Activated CD8-positive, alpha-beta memory T cell treated with anti-CD3 and anti-CD28 coated beads, Interleukin-2, amount 10 ng/mL, durations not matched to agents 7 days and 5 days (primary cell): ENCODE data around the gene DPP4. TPM values are rescaled to one million over a fixed set of nuclear protein-coding genes. Genes with fewer than 3 reads are reported as not detected.

Experiments
- ATAC-seq: fragments of 150-1000 bp; cut with Tn5 transposase; one replicate; pipeline ENCODE4 v1.10.0; 2021; ENCODE audit warnings: moderate library complexity
- CTCF ChIA-PET: fragments of 350-600 bp; sonication (Branson Sonifier 250); formaldehyde crosslinking; loops from one replicate; lab custom pipeline; 2021; ENCODE audit warnings: antibody characterized with exemption; lab: Charles Lee
- DNase-seq: peaks from one replicate; pipeline ENCODE4 v3.0.0-alpha.2; 2020
- H3K27ac Mint-ChIP-seq: one replicate; pipeline ENCODE4 v1.8.0; 2021; ENCODE audit warnings: mild to moderate bottlenecking, mixed read lengths
- H3K27me3 Mint-ChIP-seq: one replicate; pipeline ENCODE4 v1.8.0; 2021; ENCODE audit warnings: mixed read lengths
- H3K36me3 Mint-ChIP-seq: one replicate; pipeline ENCODE4 v1.8.0; 2021; ENCODE audit warnings: mild to moderate bottlenecking, mixed read lengths
- H3K4me1 Mint-ChIP-seq: one replicate; pipeline ENCODE4 v1.8.0; 2021; ENCODE audit warnings: mixed read lengths
- H3K4me3 Mint-ChIP-seq: one replicate; pipeline ENCODE4 v1.8.0; 2021; ENCODE audit warnings: mild to moderate bottlenecking, moderate library complexity, mixed read lengths
- H3K9me3 Mint-ChIP-seq: one replicate; pipeline ENCODE4 v1.8.0; 2022; ENCODE audit warnings: low read depth, mixed read lengths
- total RNA-seq, 2 experiments: library from RNA; stranded (reverse); gene quantifications; one replicate each; pipeline ENCODE4 v1.2.3, GENCODE V29; 2021

The DPP4 gene
- total RNA-seq, 2 experiments from 2014 or later = 106 to 115 TPM

GRCh38 chr2:162037886-162038285, 36.1 kb downstream of the DPP4 start:
- ATAC-seq (no peak), DNase-seq (no peak)
- H3K4me3 Mint-ChIP-seq = no peak overlapping the region
- H3K9me3 Mint-ChIP-seq = no peaks in the 10 kb centered on the region
- CTCF ChIA-PET = no interaction called here
- H3K27me3 Mint-ChIP-seq = no peaks in the 10 kb centered on the region
- no peak overlapping the region for H3K27ac Mint-ChIP-seq
- H3K4me1 Mint-ChIP-seq = peaks cover 10% of the 10 kb centered on the region
- peaks cover 79% of the 10 kb centered on the region for H3K36me3 Mint-ChIP-seq

- no peak for ATAC-seq
- Mint-ChIP-seq H3K4me3 (no peak overlapping the region), H3K9me3 (no peaks in the 10 kb centered on the region), H3K27ac (no peak overlapping the region), H3K36me3 (peaks cover 80% of the 10 kb centered on the region), H3K27me3 (no peaks in the 10 kb centered on the region), H3K4me1 (peaks cover 10% of the 10 kb centered on the region)
- CTCF ChIA-PET = interaction anchor here (1.1 kb wide), 1 partner anchor 17 kb away, joined by 3 read pairs; no protein-coding TSS in a partner anchor
- no peak for DNase-seq
Observed at GRCh38 chr2:162037028-162037795, 36.8 kb downstream of the DPP4 start.

- Mint-ChIP-seq H3K36me3 (peaks cover 81% of the 10 kb centered on the region), H3K27ac (no peak overlapping the region), H3K4me3 (no peak overlapping the region), H3K9me3 (no peaks in the 10 kb centered on the region), H3K27me3 (no peaks in the 10 kb centered on the region), H3K4me1 (peaks cover 10% of the 10 kb centered on the region)
- CTCF ChIA-PET = interaction anchor here (1.4 kb wide), 1 partner anchor 14 kb away, joined by 3 read pairs; no protein-coding TSS in a partner anchor
- DNase-seq = no peak
- ATAC-seq = no peak
Observed at GRCh38 chr2:162035981-162036380, 38.0 kb downstream of the DPP4 start.

DNA sequence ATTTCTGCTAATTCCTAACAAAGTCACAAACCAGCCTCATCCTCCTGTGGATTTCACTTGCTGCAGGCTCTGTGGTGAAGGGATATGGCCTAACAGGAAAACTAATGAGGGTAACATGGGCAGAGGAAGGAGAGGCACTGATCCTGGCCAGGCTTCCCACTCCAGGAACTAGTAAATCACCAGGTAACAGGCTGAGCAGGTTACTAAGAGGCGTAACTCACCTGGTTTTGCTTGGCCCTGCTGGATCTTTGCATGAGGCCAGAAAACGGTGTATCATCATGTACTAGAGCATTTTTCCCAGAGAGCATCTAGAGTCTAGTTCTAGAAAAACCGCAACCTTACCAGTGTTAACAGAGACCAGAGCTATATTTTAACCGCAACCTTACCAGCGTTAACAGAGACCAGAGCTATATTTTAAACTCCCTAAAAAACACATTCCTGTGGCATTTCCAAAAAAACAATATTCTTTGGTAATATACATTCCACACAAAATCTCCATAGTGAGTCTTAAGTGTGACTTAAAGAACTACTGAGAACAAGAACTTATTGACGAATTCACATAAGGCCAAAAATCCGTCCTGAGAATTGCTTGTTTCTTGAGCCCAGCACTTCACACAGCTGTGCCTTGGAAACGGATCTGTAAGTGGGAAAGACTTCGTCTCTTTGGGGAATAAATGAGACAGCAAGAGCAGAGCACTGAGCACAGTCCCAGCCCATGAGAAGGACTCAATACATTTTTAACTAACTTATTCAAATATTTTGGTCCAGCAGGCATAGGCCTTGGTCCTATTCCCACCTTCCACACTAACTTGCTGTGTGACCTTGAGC, 43.4 kb downstream of the DPP4 start:
- no peak overlapping the region for H3K27ac Mint-ChIP-seq

DNA sequence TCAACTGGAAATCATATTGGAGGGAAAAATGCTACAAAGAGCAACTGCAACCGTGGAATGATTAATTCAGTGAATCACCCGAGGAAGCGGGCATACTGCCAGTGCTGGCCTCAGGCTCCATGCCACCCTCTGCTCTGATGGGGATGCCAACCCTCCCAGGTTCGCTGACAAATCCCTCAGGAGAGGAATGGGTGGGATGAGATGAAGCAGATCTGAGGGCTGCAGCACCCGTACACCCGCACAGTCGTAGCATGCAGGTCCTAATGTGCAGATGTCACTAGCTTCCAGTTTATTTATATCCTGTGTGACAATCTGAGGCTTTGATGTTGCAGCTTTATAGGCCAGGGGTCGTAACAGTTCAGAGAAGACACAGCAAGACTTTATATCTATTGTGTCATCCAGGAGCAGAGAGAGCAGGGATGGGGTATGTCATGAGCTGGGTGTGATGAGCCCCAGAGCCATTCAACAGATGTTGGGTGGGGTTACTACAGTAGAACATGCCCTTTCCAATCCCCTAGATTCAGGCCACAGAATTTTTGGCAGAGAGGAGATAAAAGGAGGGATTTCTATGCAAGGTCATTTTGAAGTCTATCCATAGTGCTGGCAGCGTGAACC, 44.6 kb downstream of the DPP4 start:
- CTCF ChIA-PET = interaction anchor here (0.9 kb wide), 1 partner anchor 272 kb away, joined by 3 read pairs; no protein-coding TSS in a partner anchor
- Mint-ChIP-seq H3K27me3 (no peaks in the 10 kb centered on the region), H3K4me3 (no peak overlapping the region), H3K36me3 (peaks cover 85% of the 10 kb centered on the region), H3K4me1 (peaks cover 15% of the 10 kb centered on the region), H3K27ac (no peak overlapping the region), H3K9me3 (no peaks in the 10 kb centered on the region)
- no peak for ATAC-seq
- no peak for DNase-seq

More for the DNA sequence above, 43.4 kb downstream of the DPP4 start:
- H3K4me3 Mint-ChIP-seq = no peak overlapping the region
- no peak for ATAC-seq
- H3K9me3 Mint-ChIP-seq = no peaks in the 10 kb centered on the region
- CTCF ChIA-PET = no interaction called here
- H3K4me1 Mint-ChIP-seq = peaks cover 8% of the 10 kb centered on the region
- H3K36me3 Mint-ChIP-seq = peaks cover 86% of the 10 kb centered on the region
- no peaks in the 10 kb centered on the region for H3K27me3 Mint-ChIP-seq
- no peak for DNase-seq

DNA sequence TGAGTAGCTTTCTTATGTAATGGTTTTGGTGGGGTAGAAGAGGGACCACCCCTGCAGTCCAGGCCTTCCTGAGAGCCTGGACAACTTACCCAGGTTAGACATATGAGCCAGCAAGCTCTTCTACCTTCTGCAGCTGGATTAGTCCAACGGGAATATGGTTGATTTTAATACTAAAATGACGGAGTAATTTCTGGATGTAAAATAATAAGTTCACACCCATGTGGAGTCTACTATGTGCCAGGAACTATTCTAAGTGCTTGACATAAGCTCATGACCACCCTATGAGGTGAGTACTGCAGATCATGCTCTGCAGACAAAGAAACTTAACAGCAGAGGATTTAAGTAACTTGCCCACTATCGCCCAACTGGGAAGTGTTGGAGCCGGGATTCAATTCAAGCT, 45.5 kb downstream of the DPP4 start:
- DNase-seq (no peak), ATAC-seq (no peak)
- CTCF ChIA-PET = interaction anchor here (0.9 kb wide), 1 partner anchor 273 kb away, joined by 3 read pairs; no protein-coding TSS in a partner anchor
- peaks cover 16% of the 10 kb centered on the region for H3K4me1 Mint-ChIP-seq
- H3K27me3 Mint-ChIP-seq = no peaks in the 10 kb centered on the region
- no peaks in the 10 kb centered on the region for H3K9me3 Mint-ChIP-seq
- H3K4me3 Mint-ChIP-seq = no peak overlapping the region
- peaks cover 86% of the 10 kb centered on the region for H3K36me3 Mint-ChIP-seq
- no peak overlapping the region for H3K27ac Mint-ChIP-seq

DNA sequence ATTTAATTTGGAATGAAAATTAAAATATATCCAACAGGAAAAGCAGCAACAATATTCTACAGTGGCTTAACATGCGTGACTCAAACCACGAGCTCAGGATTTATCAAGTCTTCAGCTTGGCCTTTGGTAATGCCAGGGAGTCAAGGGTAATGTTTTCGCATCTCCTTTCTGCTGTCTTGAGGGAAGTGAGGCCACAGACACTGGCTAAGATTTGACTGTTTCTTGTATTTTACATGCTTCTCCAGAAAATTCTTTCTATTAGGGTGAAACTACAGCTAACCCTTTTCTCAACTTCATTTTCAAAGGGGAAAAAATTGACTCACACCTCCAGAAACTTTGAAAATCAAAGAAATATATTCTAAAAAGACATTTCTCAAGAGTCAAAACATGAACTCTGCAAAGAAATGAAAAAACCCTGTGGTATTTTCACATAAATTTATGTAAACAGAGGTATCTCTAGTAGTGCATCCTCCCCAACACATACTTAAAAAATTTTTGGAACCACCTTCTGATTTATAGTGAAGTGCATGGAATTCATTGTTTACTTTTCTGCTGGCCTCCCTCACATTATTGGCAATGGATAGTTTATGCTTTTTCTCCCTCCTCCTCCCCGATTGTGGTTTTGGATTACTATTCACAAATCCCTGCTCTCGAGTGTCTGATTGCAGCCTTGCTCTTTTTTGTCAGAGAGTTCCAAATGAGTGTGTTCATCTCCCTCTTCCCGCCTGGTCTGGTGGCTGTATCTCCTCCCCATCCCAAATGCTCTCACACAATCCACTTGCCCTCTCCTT, 48.7 kb downstream of the DPP4 start:
- Mint-ChIP-seq H3K4me1 (peaks cover 23% of the 10 kb centered on the region), H3K4me3 (no peak overlapping the region), H3K36me3 (peaks cover 84% of the 10 kb centered on the region), H3K9me3 (no peaks in the 10 kb centered on the region), H3K27me3 (no peaks in the 10 kb centered on the region), H3K27ac (peak overlapping the region; percentile 64)
- CTCF ChIA-PET = interaction anchor here (1.7 kb wide), 1 partner anchor 79 kb away, joined by 4 read pairs; no protein-coding TSS in a partner anchor
- no peak for DNase-seq
- no peak for ATAC-seq

- CTCF ChIA-PET = interaction anchor here (1.0 to 1.2 kb wide), 2 partner anchors 11 to 76 kb away, joined by 3 to 4 read pairs; no protein-coding TSS in a partner anchor
- DNase-seq (no peak), ATAC-seq (no peak)
- no peak overlapping the region for H3K4me3 Mint-ChIP-seq
- H3K4me1 Mint-ChIP-seq = peaks cover 28% of the 10 kb centered on the region
- no peaks in the 10 kb centered on the region for H3K27me3 Mint-ChIP-seq
- H3K36me3 Mint-ChIP-seq = peaks cover 81% of the 10 kb centered on the region
- H3K9me3 Mint-ChIP-seq = no peaks in the 10 kb centered on the region
- no peak overlapping the region for H3K27ac Mint-ChIP-seq
Observed at GRCh38 chr2:162022290-162022945, 51.6 kb downstream of the DPP4 start.

DNA sequence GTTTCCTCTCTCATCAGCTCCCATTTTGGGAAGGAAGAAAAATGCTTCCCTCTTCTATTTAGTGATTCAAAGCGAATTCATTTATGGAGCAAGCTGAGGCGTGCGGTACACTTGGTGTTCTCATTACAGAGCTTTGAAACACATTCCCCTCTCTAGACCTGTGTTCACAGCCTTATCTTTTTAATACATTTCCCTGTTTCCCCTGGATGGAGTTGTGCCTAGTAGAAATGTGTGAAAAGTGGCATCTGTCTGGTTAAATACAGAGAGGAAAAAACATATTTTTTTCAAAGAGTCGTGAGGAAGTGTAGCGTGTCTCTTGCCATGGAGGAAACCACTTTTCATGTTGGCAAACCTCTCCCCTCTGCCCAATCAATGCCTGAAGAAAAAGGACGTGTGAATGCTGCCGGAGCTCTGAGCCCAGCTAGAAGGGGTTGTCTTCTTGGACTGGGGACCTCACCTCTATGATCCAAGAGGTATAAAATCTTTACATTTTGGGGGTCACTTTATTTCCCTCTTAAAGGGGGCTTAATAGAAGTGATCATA, 52.4 kb downstream of the DPP4 start:
- ATAC-seq (no peak), DNase-seq (no peak)
- Mint-ChIP-seq H3K27me3 (no peaks in the 10 kb centered on the region), H3K4me3 (no peak overlapping the region), H3K36me3 (peaks cover 84% of the 10 kb centered on the region), H3K27ac (peak overlapping the region; percentile 25), H3K4me1 (peaks cover 34% of the 10 kb centered on the region), H3K9me3 (no peaks in the 10 kb centered on the region)
- CTCF ChIA-PET = interaction anchor here (1.0 kb wide), 1 partner anchor 10 kb away, joined by 3 read pairs; no protein-coding TSS in a partner anchor

DNA sequence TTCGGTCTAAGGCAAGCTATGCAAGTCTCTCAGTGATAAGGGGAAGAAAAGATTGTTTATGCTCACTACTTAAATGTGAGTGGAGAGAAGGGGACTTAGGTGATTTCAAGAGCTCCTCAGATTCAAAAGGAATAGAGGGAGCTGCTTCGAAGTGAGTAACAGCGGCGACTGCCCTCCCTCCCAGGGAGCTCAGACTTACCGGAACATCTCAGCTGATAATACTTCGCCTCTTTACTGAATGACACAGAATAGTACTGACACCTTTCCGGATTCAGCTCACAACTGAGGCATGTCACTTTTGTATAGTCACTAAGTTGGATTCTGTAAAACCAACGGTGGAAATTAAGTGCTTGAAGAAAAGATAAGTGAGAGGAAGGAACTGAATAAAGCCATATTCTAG, 55.5 kb downstream of the DPP4 start:
- H3K9me3 Mint-ChIP-seq = no peaks in the 10 kb centered on the region
- peak overlapping the region; percentile 44 for H3K27ac Mint-ChIP-seq
- ATAC-seq (peak; percentile 52), DNase-seq (no peak)
- no peak overlapping the region for H3K4me3 Mint-ChIP-seq
- peaks cover 39% of the 10 kb centered on the region for H3K4me1 Mint-ChIP-seq
- H3K27me3 Mint-ChIP-seq = no peaks in the 10 kb centered on the region
- CTCF ChIA-PET = interaction anchor here (1.1 kb wide), 1 partner anchor 107 kb away, joined by 3 read pairs; no protein-coding TSS in a partner anchor
- H3K36me3 Mint-ChIP-seq = peaks cover 82% of the 10 kb centered on the region

DNA sequence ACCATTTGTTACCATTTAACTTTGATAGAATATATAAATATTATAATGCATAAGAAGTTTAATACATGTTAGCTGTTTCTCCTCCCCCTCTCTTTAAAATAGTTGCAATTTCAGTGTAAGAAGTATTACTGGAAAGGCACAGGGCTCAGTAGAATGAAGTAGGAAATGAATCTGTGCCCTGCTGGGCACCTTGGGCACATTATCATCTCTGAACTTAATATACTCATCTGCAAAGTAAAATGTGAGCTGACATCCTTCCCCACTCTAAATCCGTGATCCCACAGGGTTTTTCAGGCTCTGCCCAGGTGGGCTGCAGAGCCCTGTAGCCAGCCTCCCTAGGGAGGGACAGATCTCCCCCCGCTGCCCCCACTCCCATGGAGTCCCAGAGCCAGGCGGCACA, 56.8 kb downstream of the DPP4 start:
- ATAC-seq = no peak

DNA sequence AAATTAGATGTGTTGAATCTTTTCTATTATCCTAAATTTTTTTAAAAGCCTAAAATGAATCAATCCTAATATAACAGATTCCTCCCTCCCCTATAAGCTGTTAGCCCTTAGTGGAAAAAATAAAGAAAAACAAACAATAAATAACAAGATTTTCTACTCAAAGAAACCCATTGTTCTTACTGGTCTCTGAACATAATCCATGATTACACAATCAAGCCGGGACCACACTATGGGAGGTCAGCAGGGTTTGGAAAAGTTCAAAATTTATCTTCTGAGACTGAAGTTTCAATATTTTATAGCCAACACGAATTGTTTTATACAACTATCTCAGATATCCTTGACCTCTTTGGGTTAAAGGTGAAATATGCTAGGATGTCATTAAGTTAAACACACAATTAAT, 57.9 kb downstream of the DPP4 start:
- H3K36me3 Mint-ChIP-seq = peaks cover 79% of the 10 kb centered on the region

More for the DNA sequence above, 56.8 kb downstream of the DPP4 start:
- Mint-ChIP-seq H3K4me3 (no peak overlapping the region), H3K36me3 (peaks cover 79% of the 10 kb centered on the region), H3K27me3 (no peaks in the 10 kb centered on the region), H3K9me3 (no peaks in the 10 kb centered on the region), H3K27ac (peak overlapping the region; percentile 46), H3K4me1 (peaks cover 41% of the 10 kb centered on the region)
- CTCF ChIA-PET = interaction anchor here (0.8 kb wide), 1 partner anchor 38 kb away, joined by 4 read pairs; no protein-coding TSS in a partner anchor
- no peak for DNase-seq

More for the DNA sequence above, 57.9 kb downstream of the DPP4 start:
- no peak for DNase-seq
- CTCF ChIA-PET = interaction anchor here (0.8 to 1.5 kb wide), 3 partner anchors 8 to 23 kb away, joined by 3 read pairs; no protein-coding TSS in a partner anchor
- no peaks in the 10 kb centered on the region for H3K27me3 Mint-ChIP-seq
- H3K27ac Mint-ChIP-seq = peak overlapping the region; percentile 28
- no peak for ATAC-seq
- H3K9me3 Mint-ChIP-seq = no peaks in the 10 kb centered on the region
- no peak overlapping the region for H3K4me3 Mint-ChIP-seq
- peaks cover 53% of the 10 kb centered on the region for H3K4me1 Mint-ChIP-seq
